ENCODE results near the gene ATP10A.

The ATP10A gene

DNA sequence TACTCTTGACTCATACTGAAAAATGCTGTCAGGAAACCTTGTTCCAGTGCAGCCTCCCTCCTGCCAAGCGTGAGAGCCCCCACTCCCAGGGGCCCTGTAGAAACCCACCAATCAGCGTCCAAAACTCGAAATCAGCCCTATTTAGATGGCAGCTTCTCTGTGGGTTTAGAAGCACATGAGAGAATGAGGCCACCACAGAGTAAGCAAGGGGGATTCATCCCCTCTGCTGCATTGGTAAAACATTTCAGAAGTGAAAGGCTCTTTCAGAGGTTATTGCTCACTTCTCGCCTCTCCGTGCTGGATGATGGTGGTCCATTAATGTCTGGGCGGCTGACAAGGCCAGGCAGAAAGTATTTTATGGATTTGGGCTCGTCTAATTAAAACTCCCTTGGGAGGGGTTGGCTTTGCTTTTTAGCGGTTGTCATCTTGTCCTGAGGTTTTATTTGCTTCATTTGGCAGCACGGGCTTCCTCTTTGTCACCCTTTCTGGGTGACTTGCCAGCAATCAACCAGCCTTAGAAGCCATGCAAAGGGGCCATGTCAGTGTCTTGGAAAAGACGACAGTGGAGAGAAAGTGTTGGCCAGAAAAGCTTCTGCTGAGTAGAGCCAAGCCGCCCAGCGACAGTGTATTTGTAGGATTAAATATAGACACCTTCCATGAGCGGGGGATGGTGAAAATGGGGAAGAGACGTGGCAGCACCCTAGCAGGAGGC is 145.5 kb downstream of the ATP10A start:
- H3K27ac ChIP-seq (ENCODE audit: low read depth, low read length), result no peak overlapping the region
- no peak overlapping the region for H3K4me3 ChIP-seq (ENCODE audit: low read depth, low read length)
- no peaks in the 10 kb centered on the region for H3K27me3 ChIP-seq (ENCODE audit: insufficient read depth, low read length)
- H3K79me2 ChIP-seq (ENCODE audit: control insufficient read depth, insufficient read depth, low read length, unreplicated experiment), result no peaks in the 10 kb centered on the region
- H2AFZ ChIP-seq (ENCODE audit: low read length, unreplicated experiment), result no peak overlapping the region
- no peaks in the 10 kb centered on the region for H3K36me3 ChIP-seq (ENCODE audit: insufficient read depth, low read length)
- peaks cover 8% of the 10 kb centered on the region for H3K4me1 ChIP-seq (ENCODE audit: control insufficient read depth, insufficient read depth, low read length, unreplicated experiment)

- Histone ChIP-seq H3K27ac (ENCODE audit: low read depth, low read length) (no peak overlapping the region), H3K4me3 (ENCODE audit: low read depth, low read length) (no peak overlapping the region)
Observed at GRCh38 chr15:25717127-25717456, 146.0 kb downstream of the ATP10A start.

DNA sequence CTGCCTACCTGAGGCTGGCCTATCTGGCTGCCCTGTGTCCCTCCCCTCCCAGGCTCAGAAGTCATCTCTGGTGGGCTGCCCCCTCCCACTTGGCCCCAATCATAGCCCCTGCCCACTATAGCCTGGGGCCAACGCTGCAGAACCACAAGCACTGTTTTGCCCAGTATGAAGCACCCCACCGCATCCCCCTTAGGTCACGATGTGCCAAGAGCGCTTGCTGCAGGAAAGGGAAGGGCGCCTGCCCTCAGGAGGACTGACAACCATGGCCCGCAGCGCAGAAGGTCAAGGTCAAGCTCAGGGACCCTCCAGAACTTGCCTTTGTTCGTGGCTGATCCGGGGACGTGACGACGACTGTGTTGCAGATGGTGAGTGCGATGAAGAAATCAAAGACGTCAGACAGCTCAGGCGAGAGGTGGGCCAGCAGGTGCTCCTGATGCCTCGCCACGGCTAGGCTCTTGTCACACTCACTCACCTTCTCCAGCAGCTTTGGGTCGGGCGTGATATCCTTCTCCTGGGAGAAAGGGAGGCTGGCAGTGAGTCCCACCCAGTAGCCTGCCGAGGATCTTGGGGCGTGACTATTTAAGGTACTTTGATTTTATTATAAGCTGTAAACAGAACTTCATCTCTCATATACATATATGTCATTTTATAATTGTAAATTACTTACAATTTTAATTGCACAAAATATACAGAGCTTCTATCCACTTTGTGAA is 146.6 kb downstream of the ATP10A start:
- Histone ChIP-seq H3K4me1 (ENCODE audit: control insufficient read depth, insufficient read depth, low read length, unreplicated experiment) (peaks cover 8% of the 10 kb centered on the region), H3K27me3 (ENCODE audit: insufficient read depth, low read length) (no peaks in the 10 kb centered on the region), H3K36me3 (ENCODE audit: insufficient read depth, low read length) (no peaks in the 10 kb centered on the region), H3K27ac (ENCODE audit: low read depth, low read length) (no peak overlapping the region), H3K79me2 (ENCODE audit: control insufficient read depth, insufficient read depth, low read length, unreplicated experiment) (no peaks in the 10 kb centered on the region), H3K4me3 (ENCODE audit: low read depth, low read length) (no peak overlapping the region), H2AFZ (ENCODE audit: low read length, unreplicated experiment) (no peak overlapping the region)

More at GRCh38 chr15:25717127-25717456, 146.0 kb downstream of the ATP10A start:
- H3K27me3 ChIP-seq (ENCODE audit: insufficient read depth, low read length), result no peaks in the 10 kb centered on the region
- peaks cover 8% of the 10 kb centered on the region for H3K4me1 ChIP-seq (ENCODE audit: control insufficient read depth, insufficient read depth, low read length, unreplicated experiment)
- no peaks in the 10 kb centered on the region for H3K79me2 ChIP-seq (ENCODE audit: control insufficient read depth, insufficient read depth, low read length, unreplicated experiment)
- no peak overlapping the region for H2AFZ ChIP-seq (ENCODE audit: low read length, unreplicated experiment)
- no peaks in the 10 kb centered on the region for H3K36me3 ChIP-seq (ENCODE audit: insufficient read depth, low read length)

- Histone ChIP-seq H3K36me3 (ENCODE audit: insufficient read depth, low read length) (no peaks in the 10 kb centered on the region), H3K27ac (ENCODE audit: low read depth, low read length) (no peak overlapping the region), H3K4me1 (ENCODE audit: control insufficient read depth, insufficient read depth, low read length, unreplicated experiment) (peaks cover 8% of the 10 kb centered on the region), H3K4me3 (ENCODE audit: low read depth, low read length) (no peak overlapping the region), H3K79me2 (ENCODE audit: control insufficient read depth, insufficient read depth, low read length, unreplicated experiment) (no peaks in the 10 kb centered on the region), H2AFZ (ENCODE audit: low read length, unreplicated experiment) (no peak overlapping the region), H3K27me3 (ENCODE audit: insufficient read depth, low read length) (no peaks in the 10 kb centered on the region)
Observed at GRCh38 chr15:25715536-25716413, 147.4 kb downstream of the ATP10A start.

- Histone ChIP-seq H3K4me1 (ENCODE audit: control insufficient read depth, insufficient read depth, low read length, unreplicated experiment) (peaks cover 8% of the 10 kb centered on the region), H3K36me3 (ENCODE audit: insufficient read depth, low read length) (no peaks in the 10 kb centered on the region), H3K79me2 (ENCODE audit: control insufficient read depth, insufficient read depth, low read length, unreplicated experiment) (no peaks in the 10 kb centered on the region), H2AFZ (ENCODE audit: low read length, unreplicated experiment) (no peak overlapping the region), H3K27me3 (ENCODE audit: insufficient read depth, low read length) (no peaks in the 10 kb centered on the region), H3K4me3 (ENCODE audit: low read depth, low read length) (no peak overlapping the region), H3K27ac (ENCODE audit: low read depth, low read length) (no peak overlapping the region)
Observed at GRCh38 chr15:25714538-25714840, 148.6 kb downstream of the ATP10A start.

DNA sequence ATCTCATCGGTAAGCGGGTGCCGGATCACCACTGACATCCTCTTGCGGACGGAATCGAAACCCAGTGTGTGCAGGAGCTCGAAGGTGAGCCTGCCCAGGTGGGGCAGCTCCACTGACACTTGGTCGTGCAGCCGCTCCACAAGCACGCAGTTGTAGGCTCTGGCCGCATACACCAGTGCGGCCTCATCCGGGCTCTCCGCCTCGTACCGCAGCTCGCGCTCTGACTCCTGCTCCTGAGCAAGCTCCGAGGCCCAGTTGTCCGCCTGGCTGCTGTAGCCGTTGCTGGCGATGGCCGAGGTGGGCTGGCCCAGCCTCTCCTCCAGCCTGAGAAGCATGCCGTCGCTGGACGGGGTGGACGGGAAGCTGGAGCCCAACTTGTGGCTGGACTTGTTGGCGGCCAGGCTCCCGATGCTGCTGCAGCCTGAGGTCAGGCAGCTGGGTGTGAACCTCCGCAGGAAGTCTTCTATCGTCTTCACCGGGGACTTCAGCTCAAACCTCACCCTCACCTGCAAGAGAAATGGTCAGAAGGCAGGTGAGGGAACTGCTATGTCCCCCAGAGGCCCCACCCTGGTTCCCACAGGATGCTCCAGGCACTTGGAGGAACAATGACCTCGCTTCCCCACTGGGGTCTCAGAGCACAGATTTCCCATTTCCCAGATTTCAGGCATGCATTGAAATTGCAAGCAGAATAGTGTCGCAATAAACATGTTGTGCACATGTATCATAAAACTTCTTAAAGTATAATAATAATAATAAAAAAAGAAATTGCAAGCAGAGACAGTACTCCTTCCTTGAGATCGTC is 149.2 kb downstream of the ATP10A start:
- Histone ChIP-seq H3K36me3 (ENCODE audit: insufficient read depth, low read length) (no peaks in the 10 kb centered on the region), H3K27me3 (ENCODE audit: insufficient read depth, low read length) (no peaks in the 10 kb centered on the region), H3K4me1 (ENCODE audit: control insufficient read depth, insufficient read depth, low read length, unreplicated experiment) (peaks cover 8% of the 10 kb centered on the region), H3K27ac (ENCODE audit: low read depth, low read length) (no peak overlapping the region), H3K79me2 (ENCODE audit: control insufficient read depth, insufficient read depth, low read length, unreplicated experiment) (no peaks in the 10 kb centered on the region), H2AFZ (ENCODE audit: low read length, unreplicated experiment) (no peak overlapping the region), H3K4me3 (ENCODE audit: low read depth, low read length) (no peak overlapping the region)

- Histone ChIP-seq H3K4me1 (ENCODE audit: control insufficient read depth, insufficient read depth, low read length, unreplicated experiment) (peaks cover 8% of the 10 kb centered on the region), H2AFZ (ENCODE audit: low read length, unreplicated experiment) (no peak overlapping the region), H3K27ac (ENCODE audit: low read depth, low read length) (no peak overlapping the region), H3K79me2 (ENCODE audit: control insufficient read depth, insufficient read depth, low read length, unreplicated experiment) (no peaks in the 10 kb centered on the region), H3K36me3 (ENCODE audit: insufficient read depth, low read length) (no peaks in the 10 kb centered on the region), H3K4me3 (ENCODE audit: low read depth, low read length) (no peak overlapping the region), H3K27me3 (ENCODE audit: insufficient read depth, low read length) (no peaks in the 10 kb centered on the region)
Observed at GRCh38 chr15:25712961-25713355, 150.2 kb downstream of the ATP10A start.

DNA sequence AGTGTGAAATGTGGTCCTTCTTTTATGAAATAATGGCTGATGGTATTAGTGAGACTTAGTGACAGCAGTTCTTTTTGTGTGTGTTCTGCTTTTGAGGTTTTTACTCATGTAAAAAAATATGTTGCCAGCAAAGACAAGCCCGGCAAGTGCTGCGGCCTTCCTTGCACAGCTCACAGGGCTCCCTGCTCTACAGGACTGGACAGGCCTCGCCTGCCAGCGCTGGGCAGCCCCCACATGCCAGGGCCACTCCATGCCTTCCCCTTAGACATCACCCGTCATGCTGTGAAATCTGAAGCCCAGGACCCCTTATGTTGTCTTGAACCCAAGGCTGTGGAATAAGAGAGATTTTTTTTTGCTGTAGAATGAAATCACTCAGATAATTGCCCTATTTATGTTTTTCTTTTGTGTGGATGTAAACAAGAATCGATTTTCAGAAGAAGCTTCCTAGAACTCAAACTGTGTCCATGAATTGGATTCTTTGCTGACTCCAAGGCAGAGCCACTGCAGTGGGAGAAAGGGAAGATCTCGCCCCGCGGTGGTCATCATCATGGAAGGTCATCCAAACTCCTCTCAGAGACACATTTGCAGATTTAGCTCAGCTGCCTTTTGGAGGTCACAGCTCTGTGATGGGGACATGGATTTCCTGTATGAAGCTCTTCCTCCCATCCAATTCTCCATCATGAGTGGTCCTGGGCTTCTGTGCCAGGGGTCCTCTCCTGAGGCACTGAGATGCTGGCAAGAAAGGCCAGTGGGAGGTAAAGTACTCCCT is 150.8 kb downstream of the ATP10A start:
- no peak overlapping the region for H3K4me3 ChIP-seq (ENCODE audit: low read depth, low read length)
- H3K36me3 ChIP-seq (ENCODE audit: insufficient read depth, low read length), result no peaks in the 10 kb centered on the region
- H3K27ac ChIP-seq (ENCODE audit: low read depth, low read length), result no peak overlapping the region
- no peak overlapping the region for H2AFZ ChIP-seq (ENCODE audit: low read length, unreplicated experiment)
- peaks cover 3% of the 10 kb centered on the region for H3K4me1 ChIP-seq (ENCODE audit: control insufficient read depth, insufficient read depth, low read length, unreplicated experiment)
- no peaks in the 10 kb centered on the region for H3K79me2 ChIP-seq (ENCODE audit: control insufficient read depth, insufficient read depth, low read length, unreplicated experiment)
- H3K27me3 ChIP-seq (ENCODE audit: insufficient read depth, low read length), result no peaks in the 10 kb centered on the region

DNA sequence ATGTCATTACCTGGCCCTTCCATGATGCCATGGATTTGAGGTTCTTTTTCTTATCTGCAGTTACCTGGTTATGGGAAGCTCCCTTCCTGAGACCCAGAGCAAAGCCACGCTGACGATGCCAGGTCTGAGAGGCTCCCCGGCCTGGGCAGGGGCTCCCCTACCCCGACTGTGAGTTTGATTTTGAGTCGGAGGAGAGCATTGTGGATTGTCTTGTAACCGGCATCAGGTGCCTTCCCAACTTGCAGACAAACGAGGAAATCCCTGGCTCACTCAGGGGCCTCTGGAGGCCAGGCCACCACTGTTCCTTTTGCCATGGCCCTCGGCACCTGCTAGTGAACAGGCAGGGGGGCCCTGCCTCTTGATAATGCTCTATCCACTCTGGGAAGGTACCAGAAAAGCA is 151.4 kb downstream of the ATP10A start:
- Histone ChIP-seq H3K4me3 (ENCODE audit: low read depth, low read length) (no peak overlapping the region), H3K79me2 (ENCODE audit: control insufficient read depth, insufficient read depth, low read length, unreplicated experiment) (no peaks in the 10 kb centered on the region), H3K27ac (ENCODE audit: low read depth, low read length) (no peak overlapping the region), H3K4me1 (ENCODE audit: control insufficient read depth, insufficient read depth, low read length, unreplicated experiment) (no peaks in the 10 kb centered on the region), H2AFZ (ENCODE audit: low read length, unreplicated experiment) (no peak overlapping the region), H3K36me3 (ENCODE audit: insufficient read depth, low read length) (no peaks in the 10 kb centered on the region), H3K27me3 (ENCODE audit: insufficient read depth, low read length) (no peaks in the 10 kb centered on the region)

DNA sequence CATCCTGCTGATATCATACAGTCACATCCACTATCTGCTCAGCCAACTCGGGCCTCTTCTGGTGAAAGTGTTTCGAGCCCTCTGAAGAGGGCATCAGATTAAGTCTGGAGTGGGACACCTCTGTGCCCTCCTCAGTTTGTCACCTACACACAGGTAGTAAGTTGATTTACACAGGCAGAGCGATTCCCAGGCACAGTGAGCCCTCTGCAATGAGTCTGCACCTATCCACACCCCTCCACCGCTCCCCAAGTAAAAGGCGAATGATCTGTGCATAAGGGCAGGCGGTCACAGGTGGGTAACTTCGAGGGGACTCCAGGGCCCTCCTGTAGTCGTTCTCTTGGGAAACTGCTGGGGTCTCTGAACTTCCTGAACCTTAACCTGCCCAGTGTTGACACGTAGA is 152.0 kb downstream of the ATP10A start:
- no peak overlapping the region for H3K4me3 ChIP-seq (ENCODE audit: low read depth, low read length)
- no peak overlapping the region for H2AFZ ChIP-seq (ENCODE audit: low read length, unreplicated experiment)
- no peaks in the 10 kb centered on the region for H3K4me1 ChIP-seq (ENCODE audit: control insufficient read depth, insufficient read depth, low read length, unreplicated experiment)
- no peaks in the 10 kb centered on the region for H3K36me3 ChIP-seq (ENCODE audit: insufficient read depth, low read length)
- H3K27ac ChIP-seq (ENCODE audit: low read depth, low read length), result no peak overlapping the region
- no peaks in the 10 kb centered on the region for H3K79me2 ChIP-seq (ENCODE audit: control insufficient read depth, insufficient read depth, low read length, unreplicated experiment)
- no peaks in the 10 kb centered on the region for H3K27me3 ChIP-seq (ENCODE audit: insufficient read depth, low read length)
